Caco-2 (cell line): ENCODE results near the gene FRMD6. TPM values are rescaled to one million over a fixed set of nuclear protein-coding genes. Genes with fewer than 3 reads are reported as not detected.

Experiments
- BruUV-seq: library from RNA; stranded (reverse); fragments of 400-500 nt; replicated peaks from 2 replicates; lab custom pipeline; 2021; lab: Mats Ljungman, UMichigan
- CTCF ChIA-PET: fragments of 300-600 bp; sonication (Branson Sonifier 250); formaldehyde crosslinking; loops from one replicate; lab custom pipeline; 2022; ENCODE audit warnings: antibody characterized with exemption; lab: Charles Lee
- POLR2A ChIA-PET: fragments of 300-600 bp; sonication (Branson Sonifier 250); formaldehyde crosslinking; loops from one replicate; lab custom pipeline; 2022; ENCODE audit warnings: antibody characterized with exemption; lab: Charles Lee
- DNase-seq, 2 experiments: peaks; one replicate each; pipeline versions ENCODE4 v3.0.0 to v3.0.0-alpha.2; 2020 to 2022
- H3K27me3 ChIP-seq: replicated peaks from 2 replicates; pipeline ENCODE4 v1.6.0; 2011; ENCODE audit warnings: low read length; ENCODE audit not compliant: control insufficient read depth, insufficient read depth
- H3K36me3 ChIP-seq: 2 replicates; pipeline ENCODE4 v1.5.1; 2011; ENCODE audit warnings: low read length; ENCODE audit not compliant: control insufficient read depth, insufficient read depth
- H3K4me1 ChIP-seq: fragments of 250-450 bp; sonication (Bioruptor Pico); 2 replicates; pipeline ENCODE4 v1.5.1; 2020; ENCODE audit warnings: mild to moderate bottlenecking
- H3K4me3 ChIP-seq: 2 replicates; pipeline ENCODE4 v1.5.1; 2011; ENCODE audit warnings: low read depth, mild to moderate bottlenecking, control low read depth, low read length
- H3K9me3 ChIP-seq: fragments of 250-450 bp; sonication (Bioruptor Pico); 2 replicates; pipeline ENCODE4 v1.5.1; 2020; ENCODE audit warnings: mild to moderate bottlenecking, moderate library complexity
- H3K27ac Mint-ChIP-seq: one replicate; pipeline ENCODE4 v1.8.0; 2022; ENCODE audit warnings: mixed read lengths; ENCODE audit not compliant: unreplicated experiment
- H3K27me3 Mint-ChIP-seq: one replicate; pipeline ENCODE4 v1.8.0; 2022; ENCODE audit warnings: mixed read lengths; ENCODE audit not compliant: insufficient read depth, unreplicated experiment
- H3K36me3 Mint-ChIP-seq: one replicate; pipeline ENCODE4 v1.8.0; 2022; ENCODE audit warnings: mild to moderate bottlenecking, mixed read lengths; ENCODE audit not compliant: insufficient read depth, unreplicated experiment
- H3K4me1 Mint-ChIP-seq: one replicate; pipeline ENCODE4 v1.8.0; 2022; ENCODE audit warnings: low read depth, mixed read lengths; ENCODE audit not compliant: unreplicated experiment
- H3K4me3 Mint-ChIP-seq: one replicate; pipeline ENCODE4 v1.8.0; 2022; ENCODE audit warnings: mild to moderate bottlenecking, moderate library complexity, mixed read lengths; ENCODE audit not compliant: unreplicated experiment
- H3K9me3 Mint-ChIP-seq: one replicate; pipeline ENCODE4 v1.8.0; 2022; ENCODE audit warnings: mixed read lengths; ENCODE audit not compliant: unreplicated experiment
- CTCF ChIP-seq, 2 experiments: fragments of 200-600 bp in 1 of 2; IDR thresholded peaks; 1 replicate in 1 of 2; 2 replicates in 1 of 2; pipeline versions ENCODE4 v1.5.1 to v1.8.0; 2011 to 2022; ENCODE audit warnings: antibody characterized with exemption in 1 of 2, control low read depth in 1 of 2, inconsistent platforms in 1 of 2, low read depth in 1 of 2, low read length in 1 of 2, mild to moderate bottlenecking in 1 of 2, moderate library complexity in 1 of 2; ENCODE audit not compliant: insufficient read depth in 1 of 2, severe bottlenecking in 1 of 2, unreplicated experiment in 1 of 2
- intact Hi-C: fragments of 100-400 bp; cut with micrococcal nuclease; formaldehyde crosslinking; loops from one replicate; pipeline ENCODE4 v1.10.0; 2022; ENCODE audit not compliant: unreplicated experiment
- total RNA-seq: library from RNA; stranded (reverse); gene quantifications from 2 replicates; pipeline ENCODE4 v1.2.3, GENCODE V29; 2022

The FRMD6 gene
- total RNA-seq, 1 experiment from 2014 or later = 35.7 TPM

- H3K4me1 Mint-ChIP-seq = peaks cover 29% of the 10 kb centered on the region
- POLR2A ChIA-PET = interaction anchor here (0.6 to 2.6 kb wide), 3 partner anchors 54 to 531 kb away, joined by 3 to 6 read pairs (median 5); no protein-coding TSS in a partner anchor
- no peak for TF ChIP-seq CTCF (IDR thresholded peaks at IDR 0.05; ENCODE audit: insufficient read depth in 1 of 2, low read depth in 1 of 2, low read length in 1 of 2, severe bottlenecking in 1 of 2, unreplicated experiment in 1 of 2)
- no peaks in the 10 kb centered on the region for H3K27me3 Mint-ChIP-seq
- H3K27ac Mint-ChIP-seq = no peak overlapping the region
- intact Hi-C loops = loop anchor here (2.0 to 10.0 kb wide), 4 partner anchors 72 to 331 kb away; partner anchors contain the start of gene RTRAF
- H3K4me1 ChIP-seq = peaks cover 17% of the 10 kb centered on the region
- H3K9me3 Mint-ChIP-seq = no peaks in the 10 kb centered on the region
- no peaks in the 10 kb centered on the region for H3K9me3 ChIP-seq
- H3K27me3 ChIP-seq = no peaks in the 10 kb centered on the region
- BruUV-seq = TSS peak; percentile 36
- DNase-seq = no peak
- CTCF ChIA-PET = interaction anchor here (0.6 kb wide), 1 partner anchor 117 kb away, joined by 3 read pairs; no protein-coding TSS in a partner anchor
- no peak overlapping the region for H3K4me3 ChIP-seq
- peaks cover 16% of the 10 kb centered on the region for H3K36me3 Mint-ChIP-seq
- H3K4me3 Mint-ChIP-seq = peak overlapping the region; percentile 77
- H3K36me3 ChIP-seq = no peaks in the 10 kb centered on the region
Measured at GRCh38 chr14:51653775-51654532, 2.2 kb downstream of the FRMD6 start.

DNA sequence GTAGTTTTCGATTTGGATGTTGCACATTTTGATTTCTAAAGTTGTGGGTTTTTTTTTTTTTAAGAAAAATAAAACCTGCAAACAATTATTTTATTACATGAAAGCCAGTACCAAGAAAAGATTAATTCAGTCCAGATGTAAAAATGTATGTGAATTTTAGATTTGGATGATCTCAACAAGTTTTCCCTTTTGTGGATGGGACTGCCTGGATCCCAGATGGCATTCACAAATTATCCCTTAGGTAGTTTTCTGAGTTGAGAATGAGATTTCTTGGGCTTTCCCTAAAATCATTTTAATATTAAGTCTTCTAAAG is 2.8 kb downstream of the FRMD6 start:
- POLR2A ChIA-PET = interaction anchor here (0.7 kb wide), 1 partner anchor 53 kb away, joined by 5 read pairs; no protein-coding TSS in a partner anchor
- Histone ChIP-seq H3K4me3 (no peak overlapping the region), H3K27me3 (no peaks in the 10 kb centered on the region), H3K9me3 (no peaks in the 10 kb centered on the region), H3K4me1 (peaks cover 12% of the 10 kb centered on the region), H3K36me3 (no peaks in the 10 kb centered on the region)
- intact Hi-C loops = loop anchor here (5.0 to 10.0 kb wide), 3 partner anchors 72 to 330 kb away; partner anchors contain the start of gene RTRAF
- DNase-seq = no peak
- no TSS peak for BruUV-seq
- H3K27ac Mint-ChIP-seq = no peak overlapping the region
- H3K4me3 Mint-ChIP-seq = no peak overlapping the region
- no peaks in the 10 kb centered on the region for H3K9me3 Mint-ChIP-seq
- no peak for TF ChIP-seq CTCF (IDR thresholded peaks at IDR 0.05; ENCODE audit: insufficient read depth in 1 of 2, low read depth in 1 of 2, low read length in 1 of 2, severe bottlenecking in 1 of 2, unreplicated experiment in 1 of 2)
- CTCF ChIA-PET = no interaction called here
- H3K36me3 Mint-ChIP-seq = peaks cover 16% of the 10 kb centered on the region
- H3K27me3 Mint-ChIP-seq = no peaks in the 10 kb centered on the region
- H3K4me1 Mint-ChIP-seq = peaks cover 28% of the 10 kb centered on the region

GRCh38 chr14:51657762-51658161 is 6.1 kb downstream of the FRMD6 start:
- intact Hi-C loops = loop anchor here (10.0 kb wide), 2 partner anchors 203 to 327 kb away; partner anchors contain the start of gene RTRAF
- H3K4me1 Mint-ChIP-seq = peaks cover 41% of the 10 kb centered on the region
- no peaks in the 10 kb centered on the region for H3K9me3 Mint-ChIP-seq
- no TSS peak for BruUV-seq
- Histone ChIP-seq H3K9me3 (no peaks in the 10 kb centered on the region), H3K4me1 (peaks cover 8% of the 10 kb centered on the region), H3K4me3 (no peak overlapping the region), H3K27me3 (no peaks in the 10 kb centered on the region), H3K36me3 (no peaks in the 10 kb centered on the region)
- peaks cover 18% of the 10 kb centered on the region for H3K36me3 Mint-ChIP-seq
- no peak for DNase-seq
- CTCF ChIA-PET = no interaction called here
- POLR2A ChIA-PET = no interaction called here
- H3K27ac Mint-ChIP-seq = no peak overlapping the region
- no peak overlapping the region for H3K4me3 Mint-ChIP-seq
- TF ChIP-seq CTCF (IDR thresholded peaks at IDR 0.05; ENCODE audit: insufficient read depth in 1 of 2, low read depth in 1 of 2, low read length in 1 of 2, severe bottlenecking in 1 of 2, unreplicated experiment in 1 of 2) = no peak
- no peaks in the 10 kb centered on the region for H3K27me3 Mint-ChIP-seq
